GM19043 (cell line): Measurements from ENCODE around the gene NUCB1.

Source experiments
- ATAC-seq: cut with Tn5 transposase; IDR thresholded peaks from one replicate; pipeline ENCODE4 v1.9.1; 2021; ENCODE audit warnings: low read depth; ENCODE audit not compliant: unreplicated experiment

The NUCB1 gene

DNA sequence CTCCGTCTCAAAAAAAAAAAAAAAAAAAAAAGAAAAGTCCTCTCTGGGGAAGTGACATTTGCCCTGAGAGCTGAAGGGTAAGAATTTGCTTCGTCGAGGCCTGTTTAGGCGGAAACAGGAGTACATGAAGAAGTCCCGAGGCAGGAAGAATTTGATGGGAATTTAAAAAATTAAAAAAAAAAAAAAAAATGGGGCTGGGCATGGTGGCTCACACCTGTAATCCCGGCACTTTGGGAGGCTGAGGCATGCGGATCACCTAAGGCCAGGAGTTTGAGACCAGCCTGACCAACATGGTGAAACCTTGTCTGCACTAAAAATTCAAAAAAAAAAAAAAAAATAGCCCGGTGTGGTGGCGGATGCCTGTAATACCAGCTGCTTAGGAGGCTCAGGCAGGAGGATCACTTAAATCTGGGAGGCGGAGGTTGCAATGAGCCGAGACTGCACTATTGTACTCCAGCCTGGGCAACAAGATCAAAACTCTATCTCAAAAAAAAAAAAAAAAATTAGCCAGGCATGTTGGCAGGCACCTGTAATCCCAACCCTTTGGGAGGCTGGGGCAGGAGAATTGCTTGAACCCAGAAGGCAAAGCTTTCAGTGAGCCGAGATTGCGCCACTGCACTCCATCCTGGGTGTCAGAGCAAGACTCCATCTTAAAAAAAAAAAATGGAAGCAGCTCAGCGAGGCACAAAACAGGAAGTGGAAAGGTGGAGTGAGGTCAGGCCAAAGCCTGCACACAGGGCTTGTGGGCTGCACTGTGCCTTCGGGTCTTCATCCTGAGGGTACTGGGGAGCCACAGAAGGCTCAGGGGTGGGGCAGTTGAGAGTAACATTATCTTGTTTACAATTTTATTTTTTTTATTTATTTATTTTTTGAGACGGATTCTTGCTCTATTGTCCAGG is 59.5 kb downstream of the NUCB1 start:
- no peak for ATAC-seq

DNA sequence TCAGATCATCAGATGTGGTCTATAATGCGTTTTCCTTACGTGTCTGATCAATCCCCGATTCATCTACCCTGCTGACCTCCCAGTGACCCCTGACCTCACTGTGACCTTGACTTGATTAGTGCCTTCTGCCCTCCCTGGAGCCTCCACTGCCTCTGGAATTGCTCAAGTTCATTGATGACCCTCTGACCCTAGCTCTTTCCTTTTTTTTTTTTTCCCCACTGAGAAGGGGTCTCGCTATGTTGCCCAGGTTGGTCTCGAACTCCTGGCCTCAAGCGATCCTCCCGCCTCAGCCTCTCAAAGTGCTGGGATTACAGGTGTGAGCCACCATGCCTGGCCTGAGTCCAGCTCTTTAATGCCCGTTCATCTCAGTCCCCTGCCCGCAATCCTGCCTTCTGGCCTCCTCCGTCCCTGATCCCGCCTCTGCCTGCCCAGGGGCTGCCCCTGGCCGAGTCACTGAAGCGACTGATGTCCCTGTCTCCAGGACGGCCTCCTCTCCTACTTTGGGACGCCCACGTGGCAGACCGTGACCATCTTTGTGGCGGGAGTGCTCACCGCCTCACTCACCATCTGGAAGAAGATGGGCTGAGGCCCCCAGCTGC is 61.0 kb downstream of the NUCB1 start:
- ATAC-seq: no peak

- ATAC-seq: no peak
These were observed 61.5 kb downstream of the NUCB1 start for GRCh38 chr19:48961673-48962028.

GRCh38 chr19:48962029-48962848 is 62.1 kb downstream of the NUCB1 start:
- ATAC-seq: no peak

DNA sequence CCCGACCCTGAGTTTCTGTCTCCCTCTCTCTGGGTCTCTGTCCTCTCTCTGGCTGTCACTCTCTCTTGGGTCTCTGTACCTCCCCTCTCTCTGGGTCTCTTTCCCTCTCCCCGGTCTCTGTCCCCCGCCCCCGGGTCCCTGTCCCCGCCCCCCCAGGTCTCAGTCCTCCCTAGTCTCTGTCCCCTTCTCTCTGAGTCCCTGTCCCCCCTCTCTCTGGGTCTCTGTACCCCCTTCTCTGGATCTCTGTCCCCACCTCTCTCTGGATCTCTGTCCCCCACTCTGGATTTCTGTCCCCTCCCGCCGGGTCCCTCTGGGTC is 62.7 kb downstream of the NUCB1 start:
- no peak for ATAC-seq

DNA sequence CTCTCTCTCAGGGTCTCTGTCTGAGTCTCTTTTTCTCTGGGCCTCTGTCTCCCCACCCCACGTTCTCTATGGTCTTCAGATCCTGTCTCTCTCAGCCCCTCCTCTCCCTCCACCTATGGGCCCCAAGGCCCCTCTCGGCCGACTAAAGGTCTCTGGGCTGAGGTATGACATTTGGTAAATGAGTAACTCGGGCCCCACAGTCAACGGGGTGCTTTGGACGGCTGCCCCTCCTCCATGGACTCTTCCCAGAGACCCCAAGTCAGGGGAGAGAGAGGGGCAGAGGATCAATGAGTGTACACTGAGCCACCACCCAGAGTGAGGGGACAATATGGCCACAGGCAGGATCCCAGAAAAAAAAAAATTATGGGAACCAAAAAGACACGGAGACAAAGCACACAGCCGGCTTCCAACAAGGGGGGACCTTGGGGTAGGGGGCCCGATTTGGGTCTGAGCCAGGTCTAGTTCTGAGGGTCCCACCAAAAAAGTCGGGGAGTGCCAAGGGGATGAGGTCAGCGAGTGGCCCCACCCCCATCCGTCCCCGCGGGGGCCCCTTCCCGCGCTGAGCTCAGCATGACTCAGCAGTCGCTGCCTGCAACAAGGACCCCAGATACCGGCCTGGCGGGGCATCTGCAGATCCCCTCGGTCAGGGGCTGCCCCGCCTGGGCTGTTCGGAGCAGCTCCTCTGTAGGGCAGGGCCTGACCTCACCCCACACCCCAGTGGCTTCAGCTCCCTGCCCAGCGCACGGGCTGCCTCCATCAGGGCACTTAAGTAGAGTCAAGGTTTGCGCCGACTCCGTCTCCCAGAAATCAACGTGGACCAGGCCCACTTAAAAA is 63.5 kb downstream of the NUCB1 start:
- no peak for ATAC-seq

DNA sequence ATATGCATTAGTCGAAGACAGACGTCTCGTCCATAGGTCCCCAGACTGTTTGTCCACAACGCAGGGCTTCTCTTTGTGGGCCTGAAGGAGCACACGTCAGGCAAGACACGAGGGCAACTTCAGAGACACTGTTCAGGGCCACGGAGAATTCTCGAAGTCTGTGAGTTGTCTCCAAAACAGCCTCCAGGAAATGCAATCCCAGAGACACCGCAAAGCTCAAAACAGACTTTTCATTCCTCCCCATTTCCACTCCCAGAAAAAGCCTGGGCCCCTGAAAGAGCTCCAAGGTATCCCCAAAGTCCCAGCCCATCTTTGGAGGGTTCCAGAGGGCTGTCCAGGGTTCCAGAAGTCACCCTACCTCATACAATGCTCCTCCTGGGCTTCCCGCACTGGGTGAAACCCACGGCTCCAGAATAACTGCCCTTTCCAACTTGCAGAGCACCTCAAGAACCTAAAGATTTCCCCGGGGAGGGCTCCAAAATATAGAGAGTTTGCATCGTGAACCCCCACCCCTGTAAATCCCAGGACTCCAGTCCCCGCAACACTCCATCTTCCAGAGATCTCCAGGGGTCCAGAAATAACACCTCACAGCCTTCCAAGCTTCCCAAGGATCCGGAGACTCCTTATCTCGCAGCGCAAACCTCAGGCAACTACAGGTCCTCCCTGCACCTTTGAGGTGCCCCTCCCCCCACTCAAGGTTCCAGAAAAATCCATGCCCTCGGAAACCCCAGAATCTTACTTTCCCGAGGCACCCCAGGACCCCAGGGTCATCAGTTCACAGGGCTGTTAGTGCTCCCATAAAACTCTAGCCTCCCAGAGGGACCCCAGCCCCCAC is 64.3 kb downstream of the NUCB1 start:
- ATAC-seq: no peak

DNA sequence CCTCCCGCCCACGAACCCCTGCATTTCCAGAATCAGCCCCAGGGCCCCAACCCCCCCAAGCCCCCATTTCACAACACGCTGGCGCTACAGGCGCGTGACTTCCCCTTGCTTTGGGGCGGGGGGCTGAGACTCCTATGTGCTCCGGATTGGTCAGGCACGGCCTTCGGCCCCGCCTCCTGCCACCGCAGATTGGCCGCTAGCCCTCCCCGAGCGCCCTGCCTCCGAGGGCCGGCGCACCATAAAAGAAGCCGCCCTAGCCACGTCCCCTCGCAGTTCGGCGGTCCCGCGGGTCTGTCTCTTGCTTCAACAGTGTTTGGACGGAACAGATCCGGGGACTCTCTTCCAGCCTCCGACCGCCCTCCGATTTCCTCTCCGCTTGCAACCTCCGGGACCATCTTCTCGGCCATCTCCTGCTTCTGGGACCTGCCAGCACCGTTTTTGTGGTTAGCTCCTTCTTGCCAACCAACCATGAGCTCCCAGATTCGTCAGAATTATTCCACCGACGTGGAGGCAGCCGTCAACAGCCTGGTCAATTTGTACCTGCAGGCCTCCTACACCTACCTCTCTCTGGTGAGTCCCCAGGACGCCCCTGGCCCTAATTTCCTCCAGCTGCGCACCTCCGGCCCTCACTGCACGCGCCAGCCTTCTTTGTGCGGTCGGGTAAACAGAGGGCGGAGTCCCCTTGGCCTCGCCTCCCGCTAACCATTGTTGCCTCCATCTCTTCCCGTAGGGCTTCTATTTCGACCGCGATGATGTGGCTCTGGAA is 65.1 kb downstream of the NUCB1 start, which contains the start of gene FTL:
Gene FTL, plus strand, starts transcription at position 270 of the 766 bp plus-strand sequence. Its CDS starts 199 bp downstream, at position 469.
- peak; percentile 52 for ATAC-seq

GRCh38 chr19:48965806-48966540 is 65.9 kb downstream of the NUCB1 start:
- no peak for ATAC-seq

DNA sequence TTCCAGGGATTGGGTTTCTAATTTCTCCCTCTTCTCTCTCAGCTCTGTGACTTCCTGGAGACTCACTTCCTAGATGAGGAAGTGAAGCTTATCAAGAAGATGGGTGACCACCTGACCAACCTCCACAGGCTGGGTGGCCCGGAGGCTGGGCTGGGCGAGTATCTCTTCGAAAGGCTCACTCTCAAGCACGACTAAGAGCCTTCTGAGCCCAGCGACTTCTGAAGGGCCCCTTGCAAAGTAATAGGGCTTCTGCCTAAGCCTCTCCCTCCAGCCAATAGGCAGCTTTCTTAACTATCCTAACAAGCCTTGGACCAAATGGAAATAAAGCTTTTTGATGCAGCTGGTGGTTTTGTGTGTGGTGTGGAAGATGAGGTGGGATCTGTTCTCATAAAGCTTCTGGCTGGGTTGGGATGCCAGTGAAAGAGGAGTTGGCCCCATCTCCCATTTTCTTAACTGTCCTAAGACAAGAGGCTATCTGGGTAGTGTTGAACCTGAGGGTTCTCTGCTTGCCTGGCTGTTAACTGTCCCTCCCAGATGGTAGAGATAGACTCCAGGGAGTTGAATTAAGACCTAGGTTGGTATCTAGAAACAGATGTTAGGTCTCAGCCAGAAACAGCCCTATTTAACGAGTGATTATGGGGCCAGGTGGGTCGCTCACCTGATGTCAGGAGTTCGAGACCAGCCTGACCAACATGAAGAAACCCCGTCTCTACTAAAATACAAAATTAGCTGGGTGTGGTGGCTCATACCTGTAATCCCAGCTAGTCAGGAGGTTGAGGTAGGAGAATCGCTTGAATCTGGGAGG is 66.6 kb downstream of the NUCB1 start:
- no peak for ATAC-seq

DNA sequence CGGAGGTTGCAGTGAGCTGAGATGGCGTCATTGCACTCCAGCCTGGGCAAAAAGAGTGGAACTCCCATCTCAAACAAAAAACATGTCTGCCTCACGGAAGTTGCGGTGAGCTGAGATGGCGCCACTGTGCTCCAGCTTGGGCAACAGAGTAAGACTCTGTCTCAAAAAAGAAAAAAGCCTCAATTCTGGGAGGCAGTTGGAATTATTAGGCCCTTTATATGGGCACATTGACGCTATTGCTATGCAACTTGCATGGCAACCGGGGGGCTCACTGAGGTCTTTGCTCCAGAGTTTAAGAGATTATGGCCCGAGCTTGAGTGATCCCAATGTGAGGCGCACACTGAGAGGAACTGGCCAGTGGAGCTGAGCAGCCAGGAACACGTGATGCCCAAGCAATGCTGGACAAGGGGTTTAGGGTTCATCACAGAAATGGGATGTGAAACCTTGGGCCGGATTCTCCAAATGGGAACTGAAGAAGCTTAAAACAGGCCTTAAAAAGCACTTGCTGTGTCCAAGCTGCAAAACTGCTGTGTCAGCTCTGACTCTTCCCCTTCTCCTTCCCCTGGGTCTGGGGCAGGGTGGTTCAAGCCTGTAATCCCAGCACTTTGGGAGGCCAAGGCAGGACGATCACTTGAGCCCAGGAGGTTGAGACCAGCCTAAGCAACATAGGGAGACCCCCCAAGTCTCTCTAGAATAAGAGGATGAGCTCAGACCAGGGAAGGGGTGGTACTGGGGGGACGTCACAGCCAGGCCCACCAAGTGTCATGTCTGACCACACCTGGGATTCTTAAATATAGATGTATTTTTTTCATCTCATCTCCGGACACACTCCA is 67.5 kb downstream of the NUCB1 start:
- no peak for ATAC-seq

DNA sequence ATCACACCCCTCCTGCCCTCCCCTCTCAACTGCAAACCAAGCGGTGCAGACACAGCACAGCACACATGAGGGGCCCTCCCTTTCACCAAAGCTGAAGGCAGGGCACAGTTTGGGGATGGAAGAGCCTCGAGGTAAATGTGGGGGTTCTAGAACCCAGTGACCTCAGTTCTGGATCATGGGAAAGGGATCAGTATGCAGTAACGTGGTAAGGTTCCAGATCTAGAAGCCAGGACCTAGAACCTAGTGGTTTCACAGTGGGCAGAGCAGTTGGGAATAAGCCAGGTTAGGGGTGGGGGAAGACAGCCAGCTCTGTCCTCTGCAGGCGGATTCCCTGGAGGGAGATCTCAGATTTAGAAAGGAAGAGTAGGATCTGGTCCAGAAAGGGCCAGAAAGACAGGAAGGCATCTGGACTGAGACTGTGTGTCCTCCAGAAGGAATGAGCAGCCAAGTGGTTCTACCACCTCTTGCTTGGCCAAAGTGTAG is 68.1 kb downstream of the NUCB1 start:
- ATAC-seq: no peak

DNA sequence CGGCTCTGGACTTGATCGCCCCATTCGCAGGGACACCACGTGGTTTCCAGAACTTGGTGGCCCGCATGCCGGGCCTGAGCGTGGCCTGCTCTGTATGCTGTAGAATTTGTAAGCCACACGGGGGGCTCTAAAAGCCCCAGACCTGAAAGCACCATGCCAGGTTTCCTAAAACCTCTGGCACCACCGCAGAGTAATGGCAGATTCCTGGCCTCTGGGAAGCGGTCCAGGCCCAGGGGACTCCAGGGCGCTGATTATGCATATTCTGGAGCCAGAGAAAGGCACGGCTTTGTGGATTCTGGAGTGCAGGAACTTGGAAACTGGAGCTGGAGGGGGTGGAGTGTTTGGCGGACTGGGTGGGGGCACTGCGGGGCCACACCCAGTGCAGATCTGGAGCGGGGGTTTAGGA is 68.7 kb downstream of the NUCB1 start:
- no peak for ATAC-seq

- no peak for ATAC-seq
These were observed 69.4 kb downstream of the NUCB1 start for GRCh38 chr19:48969276-48970138.

GRCh38 chr19:48970139-48970766 is 70.1 kb downstream of the NUCB1 start:
- ATAC-seq: no peak
